ENCODE measurements around the gene TGFB2.

- TF ChIP-seq CTCF (IDR thresholded peaks at IDR 0.05): no peak
- TF ChIP-seq POLR2AphosphoS5 (IDR thresholded peaks at IDR 0.05): no peak
- no peak for TF ChIP-seq POLR2A (IDR thresholded peaks at IDR 0.05; ENCODE audit: low read depth)
- TF ChIP-seq EP300 (IDR thresholded peaks at IDR 0.05): no peak
Measured at GRCh38 chr1:218388591-218388990, 43.5 kb downstream of the TGFB2 start.
